Chondrocyte (in vitro differentiated cells): ENCODE data around the gene NIFK. TPM values are rescaled to one million over a fixed set of nuclear protein-coding genes. Genes with fewer than 3 reads are reported as not detected.
A peak's percentile ranks its signal among the peaks of the same experiment; 100 is the strongest.
"Not testable (repeated sequence)": the region's sequence is repeated elsewhere in the genome, so short reads cannot be mapped to it uniquely, and the experiment has no call there.

ENCODE experiments used
- DNase-seq: peaks from one replicate; pipeline ENCODE4 v3.0.0; 2021; ENCODE audit warnings: mixed read lengths, low spot score
- H3K27ac Mint-ChIP-seq: one replicate; pipeline ENCODE4 v1.8.0; 2021; ENCODE audit warnings: mild to moderate bottlenecking, moderate library complexity, mixed read lengths; ENCODE audit not compliant: unreplicated experiment
- H3K27me3 Mint-ChIP-seq: 2 replicates; pipeline ENCODE4 v1.8.0; 2021; ENCODE audit warnings: low read depth, mixed read lengths
- H3K36me3 Mint-ChIP-seq: 2 replicates; pipeline ENCODE4 v1.8.0; 2021; ENCODE audit warnings: low read depth, mixed read lengths
- H3K4me1 Mint-ChIP-seq: 2 replicates; pipeline ENCODE4 v1.8.0; 2021; ENCODE audit warnings: low read depth, mild to moderate bottlenecking, mixed read lengths
- H3K4me3 Mint-ChIP-seq: one replicate; pipeline ENCODE4 v1.8.0; 2021; ENCODE audit warnings: mild to moderate bottlenecking, moderate library complexity, mixed read lengths; ENCODE audit not compliant: unreplicated experiment
- H3K9me3 Mint-ChIP-seq: 2 replicates; pipeline ENCODE4 v1.8.0; 2021; ENCODE audit warnings: low read depth, mixed read lengths
- total RNA-seq: library from RNA; stranded (reverse); gene quantifications from 3 replicates; pipeline ENCODE4 v1.2.1, GENCODE V29; 2021
- TF ChIP-seq, protein P1 (sequence below): fragments of 200-600 bp; sonication (generic); IDR thresholded peaks from 2 replicates; pipeline ENCODE4 v1.5.0; 2021; ENCODE audit warnings: antibody characterized with exemption, mild to moderate bottlenecking, moderate library complexity

Gene NIFK
- total RNA-seq, 1 donor from 2014 or later, result 39.8 TPM

DNA sequence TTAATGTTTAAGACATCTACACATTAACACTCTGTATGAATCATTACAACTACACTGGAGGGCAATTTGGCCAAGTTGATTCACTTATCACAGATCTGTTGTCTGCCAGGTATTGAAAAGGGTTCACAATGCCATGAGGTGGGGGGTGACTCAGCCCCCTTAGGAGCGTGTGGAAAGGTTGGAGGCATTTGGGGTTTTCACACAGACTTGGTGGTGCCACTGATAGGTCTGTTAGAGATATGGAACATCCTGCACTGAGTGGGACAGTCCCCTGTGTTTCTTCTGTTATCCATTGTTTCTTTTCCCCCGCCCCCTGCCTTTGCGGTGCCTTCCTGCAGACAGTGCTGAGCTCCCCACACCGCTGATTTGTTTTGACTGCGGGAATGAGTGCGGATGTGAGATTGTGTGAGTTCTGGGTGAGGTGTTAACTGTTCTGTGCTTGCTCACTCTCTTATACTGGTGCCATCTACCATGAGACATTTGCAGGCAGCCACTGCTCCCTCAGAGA is 9.4 kb upstream of the NIFK start:
- no peaks in the 10 kb centered on the region for H3K4me1 Mint-ChIP-seq
- DNase-seq, result no peak
- peaks cover 4% of the 10 kb centered on the region for H3K9me3 Mint-ChIP-seq
- peak overlapping the region; percentile 8 for H3K27ac Mint-ChIP-seq
- TF ChIP-seq, protein P1, sequence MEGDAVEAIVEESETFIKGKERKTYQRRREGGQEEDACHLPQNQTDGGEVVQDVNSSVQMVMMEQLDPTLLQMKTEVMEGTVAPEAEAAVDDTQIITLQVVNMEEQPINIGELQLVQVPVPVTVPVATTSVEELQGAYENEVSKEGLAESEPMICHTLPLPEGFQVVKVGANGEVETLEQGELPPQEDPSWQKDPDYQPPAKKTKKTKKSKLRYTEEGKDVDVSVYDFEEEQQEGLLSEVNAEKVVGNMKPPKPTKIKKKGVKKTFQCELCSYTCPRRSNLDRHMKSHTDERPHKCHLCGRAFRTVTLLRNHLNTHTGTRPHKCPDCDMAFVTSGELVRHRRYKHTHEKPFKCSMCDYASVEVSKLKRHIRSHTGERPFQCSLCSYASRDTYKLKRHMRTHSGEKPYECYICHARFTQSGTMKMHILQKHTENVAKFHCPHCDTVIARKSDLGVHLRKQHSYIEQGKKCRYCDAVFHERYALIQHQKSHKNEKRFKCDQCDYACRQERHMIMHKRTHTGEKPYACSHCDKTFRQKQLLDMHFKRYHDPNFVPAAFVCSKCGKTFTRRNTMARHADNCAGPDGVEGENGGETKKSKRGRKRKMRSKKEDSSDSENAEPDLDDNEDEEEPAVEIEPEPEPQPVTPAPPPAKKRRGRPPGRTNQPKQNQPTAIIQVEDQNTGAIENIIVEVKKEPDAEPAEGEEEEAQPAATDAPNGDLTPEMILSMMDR, result no peak
- no peaks in the 10 kb centered on the region for H3K27me3 Mint-ChIP-seq
- no peak overlapping the region for H3K4me3 Mint-ChIP-seq
- no peaks in the 10 kb centered on the region for H3K36me3 Mint-ChIP-seq

DNA sequence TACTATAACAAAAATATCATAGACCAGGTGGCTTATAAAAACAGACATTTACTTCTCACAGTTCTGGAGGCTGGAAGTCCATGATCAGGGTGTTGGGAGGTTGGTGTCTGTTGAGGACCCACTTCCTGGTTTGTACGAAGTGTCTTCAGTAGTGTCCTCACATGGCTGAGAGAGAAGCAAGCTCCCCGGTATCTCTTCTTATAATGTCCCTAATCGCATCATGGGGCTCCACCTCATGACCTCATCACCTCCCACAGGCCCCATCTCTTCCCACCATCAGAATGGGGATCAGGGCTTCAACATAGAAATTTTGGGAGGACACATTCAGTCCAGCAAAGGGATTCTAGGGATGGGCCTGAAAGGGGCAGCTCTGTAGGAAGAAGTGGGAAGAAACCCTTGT is 4.8 kb upstream of the NIFK start:
- Mint-ChIP-seq H3K4me1 (no peaks in the 10 kb centered on the region), H3K36me3 (no peaks in the 10 kb centered on the region), H3K27ac (no peak overlapping the region), H3K4me3 (no peak overlapping the region), H3K9me3 (peaks cover 4% of the 10 kb centered on the region), H3K27me3 (no peaks in the 10 kb centered on the region)
- DNase-seq, result no peak
- TF ChIP-seq, protein P1, result no peak

DNA sequence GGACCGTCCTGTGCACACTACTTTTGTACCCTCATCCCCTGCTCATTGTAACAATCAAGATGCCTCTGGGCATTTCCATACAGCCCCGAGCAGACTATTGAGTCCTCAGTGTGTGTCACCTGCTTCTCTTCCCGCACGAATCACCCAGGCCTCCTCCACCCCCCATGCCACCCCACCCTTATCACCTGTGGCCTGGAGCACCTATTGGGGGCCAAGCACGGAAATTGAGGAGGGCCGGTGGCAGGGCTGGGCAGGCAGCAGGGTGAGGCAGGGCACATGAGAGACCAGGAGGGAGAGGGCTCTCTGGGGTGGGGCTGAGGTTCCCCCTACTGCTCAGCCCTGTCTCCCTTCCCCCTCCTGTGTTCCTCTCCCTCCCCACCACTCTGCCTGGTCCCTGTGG is 4.3 kb upstream of the NIFK start:
- TF ChIP-seq, protein P1, result no peak
- Mint-ChIP-seq H3K4me1 (peaks cover under 1% of the 10 kb centered on the region), H3K36me3 (no peaks in the 10 kb centered on the region), H3K9me3 (peaks cover 4% of the 10 kb centered on the region), H3K4me3 (no peak overlapping the region), H3K27ac (no peak overlapping the region), H3K27me3 (no peaks in the 10 kb centered on the region)
- DNase-seq, result no peak

DNA sequence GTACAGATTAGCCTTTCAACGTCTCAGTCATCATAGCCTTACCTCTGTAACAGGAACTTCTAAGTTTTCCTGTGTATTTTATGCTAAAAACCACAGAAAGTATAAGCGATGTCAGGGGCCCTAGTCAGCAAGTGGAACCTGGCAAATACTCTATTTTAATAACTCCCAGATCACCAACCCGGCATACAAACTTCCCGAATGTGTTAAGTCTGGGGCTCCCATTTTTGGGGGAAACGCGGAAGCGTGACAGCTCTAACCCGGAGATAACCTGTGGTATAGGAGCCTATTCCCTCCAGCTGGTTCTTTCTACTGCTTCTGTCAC is 574 bp downstream of the NIFK start:
- TF ChIP-seq, protein P1, result no peak
- peak overlapping the region; percentile 93 for H3K27ac Mint-ChIP-seq
- H3K4me1 Mint-ChIP-seq, result peaks cover 13% of the 10 kb centered on the region
- H3K4me3 Mint-ChIP-seq, result peak overlapping the region; percentile 93
- no peak for DNase-seq
- peaks cover 8% of the 10 kb centered on the region for H3K36me3 Mint-ChIP-seq
- no peaks in the 10 kb centered on the region for H3K9me3 Mint-ChIP-seq
- no peaks in the 10 kb centered on the region for H3K27me3 Mint-ChIP-seq

DNA sequence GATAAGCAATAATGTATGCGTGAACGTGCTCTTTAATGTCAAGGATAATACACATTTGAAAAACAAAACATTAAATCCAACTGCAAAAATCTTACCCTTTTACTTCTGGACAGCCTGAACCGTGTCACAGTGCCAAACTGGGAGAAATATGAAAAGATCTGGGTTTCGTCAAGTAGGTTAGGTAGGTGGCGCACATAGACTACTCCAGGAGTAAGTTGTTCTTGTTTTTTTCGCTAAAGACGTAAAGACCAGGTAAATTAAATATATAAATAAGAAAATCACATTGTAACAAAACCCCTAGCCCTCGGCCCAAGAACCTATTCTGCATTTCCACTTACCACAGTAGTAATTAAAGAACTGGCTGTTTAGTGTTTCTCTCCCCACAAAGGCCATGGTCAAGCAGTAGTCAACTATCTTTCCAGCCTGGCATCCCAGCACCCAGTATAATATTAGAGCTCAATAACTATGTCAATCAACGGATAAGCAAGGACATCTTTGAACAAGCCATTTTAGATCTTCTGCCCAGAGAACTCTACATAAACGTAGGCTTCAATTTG is 1.1 kb downstream of the NIFK start:
- H3K36me3 Mint-ChIP-seq, result peaks cover 11% of the 10 kb centered on the region
- H3K27ac Mint-ChIP-seq, result peak overlapping the region; percentile 93
- peak overlapping the region; percentile 93 for H3K4me3 Mint-ChIP-seq
- peaks cover 13% of the 10 kb centered on the region for H3K4me1 Mint-ChIP-seq
- no peaks in the 10 kb centered on the region for H3K27me3 Mint-ChIP-seq
- no peak for DNase-seq
- TF ChIP-seq, protein P1, result peak; percentile 55
- H3K9me3 Mint-ChIP-seq, result no peaks in the 10 kb centered on the region

DNA sequence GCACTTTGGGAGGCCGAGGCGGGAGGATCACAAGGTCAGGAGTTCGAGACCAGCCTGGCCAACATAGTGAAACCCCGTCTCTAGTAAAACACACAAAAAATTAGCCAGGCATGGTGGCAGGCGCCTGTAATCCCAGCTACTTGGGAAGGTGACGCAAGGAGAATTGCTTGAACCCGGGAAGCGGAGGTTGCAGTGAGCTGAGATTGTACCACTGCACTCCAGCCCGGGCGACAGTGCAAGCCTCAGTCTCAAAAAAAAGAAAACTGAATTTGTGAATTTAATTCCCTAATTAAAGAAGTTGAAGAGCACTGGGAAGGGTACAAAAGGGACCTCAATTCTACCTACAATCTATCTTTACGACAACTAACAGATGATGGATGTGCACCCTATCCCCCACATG is 2.1 kb downstream of the NIFK start:
- peaks cover 13% of the 10 kb centered on the region for H3K4me1 Mint-ChIP-seq
- H3K27ac Mint-ChIP-seq, H3K27me3 Mint-ChIP-seq, H3K9me3 Mint-ChIP-seq, DNase-seq, H3K4me3 Mint-ChIP-seq: not testable (repeated sequence)
- H3K36me3 Mint-ChIP-seq, result peaks cover 15% of the 10 kb centered on the region
